GM23338 (cell line): Measurements from ENCODE around the gene OR4E1. TPM values are rescaled to one million over a fixed set of nuclear protein-coding genes. Genes with fewer than 3 reads are reported as not detected.

Experiments used
- ATAC-seq: fragments of 200-7000 bp; cut with Tn5 transposase; 3 replicates; pipeline ENCODE4 v1.9.1; 2020
- DNase-seq: peaks from one replicate; pipeline ENCODE4 v3.0.0-alpha.2; 2015; ENCODE audit warnings: low spot score
- H2AFZ ChIP-seq: fragments of 200-600 bp; sonication (generic); 2 replicates; pipeline ENCODE4 v1.8.0; 2016; ENCODE audit warnings: antibody characterized with exemption, mild to moderate bottlenecking, moderate library complexity
- H3F3A ChIP-seq: fragments of 200-600 bp; sonication (generic); replicated peaks from 2 replicates; pipeline ENCODE4 v1.8.0; 2017; ENCODE audit warnings: antibody characterized with exemption, mixed run types, low read depth
- H3K27ac ChIP-seq: fragments of 200-600 bp; sonication (generic); 2 replicates; pipeline ENCODE4 v1.6.1; 2016; ENCODE audit warnings: low read depth
- H3K27me3 ChIP-seq: fragments of 200-600 bp; sonication (generic); 2 replicates; pipeline ENCODE4 v1.8.0; 2016; ENCODE audit warnings: mild to moderate bottlenecking, mixed run types, moderate library complexity; ENCODE audit not compliant: insufficient read depth
- H3K36me3 ChIP-seq: fragments of 200-600 bp; sonication (generic); 2 replicates; pipeline ENCODE4 v1.8.0; 2016; ENCODE audit warnings: mild to moderate bottlenecking; ENCODE audit not compliant: insufficient read depth
- H3K4me1 ChIP-seq: fragments of 200-600 bp; sonication (generic); 2 replicates; pipeline ENCODE4 v1.8.0; 2016; ENCODE audit warnings: mild to moderate bottlenecking, moderate library complexity; ENCODE audit not compliant: insufficient read depth
- H3K4me2 ChIP-seq: fragments of 200-600 bp; sonication (generic); 2 replicates; pipeline ENCODE4 v1.7.1; 2017; ENCODE audit warnings: mixed run types
- H3K4me3 ChIP-seq: fragments of 200-600 bp; sonication (generic); 2 replicates; pipeline ENCODE4 v1.6.1; 2016; ENCODE audit warnings: mixed run types
- H3K79me2 ChIP-seq: fragments of 200-600 bp; sonication (generic); replicated peaks from 2 replicates; pipeline ENCODE4 v1.8.0; 2017; ENCODE audit warnings: mild to moderate bottlenecking; ENCODE audit not compliant: insufficient read depth
- H3K9me2 ChIP-seq: fragments of 200-600 bp; sonication (generic); 2 replicates; pipeline ENCODE4 v1.8.0; 2017; ENCODE audit not compliant: insufficient read depth
- H4K20me1 ChIP-seq: fragments of 200-600 bp; sonication (generic); replicated peaks from 2 replicates; pipeline ENCODE4 v1.8.0; 2017; ENCODE audit warnings: mild to moderate bottlenecking; ENCODE audit not compliant: insufficient read depth
- H3K27ac Mint-ChIP-seq: 2 replicates; pipeline ENCODE4 v1.8.0; 2020; ENCODE audit warnings: inconsistent platforms, mild to moderate bottlenecking, moderate library complexity, mixed read lengths
- H3K27me3 Mint-ChIP-seq: 3 replicates; pipeline ENCODE4 v1.8.0; 2022; ENCODE audit warnings: low read depth, mild to moderate bottlenecking, moderate library complexity, mixed read lengths, inconsistent platforms; ENCODE audit not compliant: insufficient read depth, poor library complexity
- H3K36me3 Mint-ChIP-seq: 3 replicates; pipeline ENCODE4 v1.8.0; 2021; ENCODE audit warnings: low read depth, mild to moderate bottlenecking, inconsistent platforms, moderate library complexity, mixed read lengths
- H3K4me1 Mint-ChIP-seq: 3 replicates; pipeline ENCODE4 v1.8.0; 2020; ENCODE audit warnings: mild to moderate bottlenecking, inconsistent platforms, mixed read lengths
- H3K4me3 Mint-ChIP-seq: 3 replicates; pipeline ENCODE4 v1.8.0; 2021; ENCODE audit warnings: moderate library complexity, mild to moderate bottlenecking, inconsistent platforms, mixed read lengths
- H3K9me3 Mint-ChIP-seq: 3 replicates; pipeline ENCODE4 v1.8.0; 2020; ENCODE audit warnings: moderate library complexity, mild to moderate bottlenecking, inconsistent platforms, mixed read lengths
- CREB1 ChIP-seq: fragments of 250-450 bp; sonication (Bioruptor Pico); IDR thresholded peaks from 2 replicates; pipeline ENCODE4 v1.5.0; 2020; ENCODE audit warnings: low read depth, mild to moderate bottlenecking, moderate library complexity
- CTCF ChIP-seq, 2 experiments: fragments of 200-600 bp in 1 of 2; sonication (generic) in 1 of 2; conservative IDR thresholded peaks; 2 replicates each; pipeline versions ENCODE4 v1.5.1 to v1.6.1; 2016 to 2017; ENCODE audit warnings: antibody characterized with exemption in 2 of 2, low read depth in 2 of 2, mild to moderate bottlenecking in 2 of 2, moderate library complexity in 1 of 2
- ETS1 ChIP-seq: IDR thresholded peaks from 2 replicates; pipeline ENCODE4 v1.6.1; 2016; ENCODE audit warnings: antibody characterized with exemption
- EZH2phosphoT487 ChIP-seq: fragments of 200-600 bp; sonication (generic); IDR thresholded peaks from one replicate; pipeline ENCODE4 v1.8.1; 2018; ENCODE audit warnings: antibody characterized with exemption; ENCODE audit not compliant: unreplicated experiment
- JUNB ChIP-seq: IDR thresholded peaks from one replicate; pipeline ENCODE4 v1.6.1; 2016; ENCODE audit warnings: antibody characterized with exemption; ENCODE audit not compliant: unreplicated experiment
- NANOG ChIP-seq: IDR thresholded peaks from 2 replicates; pipeline ENCODE4 v1.6.1; 2016; ENCODE audit warnings: antibody characterized with exemption, borderline replicate concordance
- POLR2AphosphoS5 ChIP-seq: IDR thresholded peaks from 2 replicates; pipeline ENCODE4 v1.6.1; 2016; ENCODE audit warnings: antibody characterized with exemption, low read depth
- STAT1 ChIP-seq: IDR thresholded peaks from one replicate; pipeline ENCODE4 v1.6.1; 2016; ENCODE audit warnings: antibody characterized with exemption; ENCODE audit not compliant: unreplicated experiment
- ZNF331 ChIP-seq: fragments of 250-450 bp; sonication (Bioruptor Pico); IDR thresholded peaks from 2 replicates; pipeline ENCODE4 v1.5.0; 2020; ENCODE audit warnings: low read depth, mild to moderate bottlenecking, moderate library complexity
- ZNF462 ChIP-seq: fragments of 250-450 bp; sonication (Bioruptor Pico); IDR thresholded peaks from 2 replicates; pipeline ENCODE4 v1.5.0; 2020; ENCODE audit warnings: mild to moderate bottlenecking, moderate library complexity
- polyA plus RNA-seq: library from polyadenylated mRNA; unstranded; fragments of >200 nt; fragmentation: Nextera tagmentation; extraction: Ambion mirVana; gene quantifications from 2 replicates; pipeline ENCODE4 v1.2.1, GENCODE V29; 2016
- total RNA-seq: library from RNA; depleted of rRNA; stranded (reverse); fragments of >200 nt; shearing (Covaris generic); gene quantifications from 2 replicates; pipeline ENCODE4 v1.2.3, GENCODE V29; 2014

OR4E1 gene
- total and polyA plus RNA-seq, 2 experiments from 2014 or later = not detected

- H2AFZ ChIP-seq = peak overlapping the region; percentile 91
- H3K79me2 ChIP-seq = no peaks in the 10 kb centered on the region
- no peaks in the 10 kb centered on the region for H3K9me3 Mint-ChIP-seq
- ATAC-seq = peak; percentile 55
- no peak overlapping the region for H3K4me3 Mint-ChIP-seq
- no peak overlapping the region for H3K27ac ChIP-seq
- H3K36me3 Mint-ChIP-seq = no peaks in the 10 kb centered on the region
- no peak overlapping the region for H3K4me3 ChIP-seq
- peaks cover 8% of the 10 kb centered on the region for H3K4me1 Mint-ChIP-seq
- H3K9me2 ChIP-seq = peaks cover 10% of the 10 kb centered on the region
- no peaks in the 10 kb centered on the region for H3K27me3 Mint-ChIP-seq
- no peaks in the 10 kb centered on the region for H3K36me3 ChIP-seq
- TF ChIP-seq NANOG (no peak), ETS1 (no peak), EZH2phosphoT487 (no peak), ZNF331 (no peak), CREB1 (CRISPR knock-in tag) (no peak), POLR2AphosphoS5 (no peak)
- peak overlapping the region; percentile 27; the same call in 1 of the 2 replicates for H3K27ac Mint-ChIP-seq
- H3K4me2 ChIP-seq = no peak overlapping the region
- DNase-seq = peak; percentile 30
- H3K27me3 ChIP-seq = no peaks in the 10 kb centered on the region
- H4K20me1 ChIP-seq = no peaks in the 10 kb centered on the region
- 0 out of 2 replicates have a peak, but pooled peaks cover 5% of the 10 kb centered on the region for H3K4me1 ChIP-seq
- no peaks in the 10 kb centered on the region for H3F3A ChIP-seq
These were observed 21.3 kb downstream of the OR4E1 start for GRCh38 chr14:21652209-21652808.

GRCh38 chr14:21647380-21647779 lies 26.2 kb downstream of the OR4E1 start:
- Histone ChIP-seq H3K79me2 (no peaks in the 10 kb centered on the region), H3K4me2 (no peak overlapping the region), H3K4me3 (no peak overlapping the region), H2AFZ (no peak overlapping the region; the same call in 1 of the 2 replicates), H3K36me3 (no peaks in the 10 kb centered on the region), H3K27ac (no peak overlapping the region), H4K20me1 (no peaks in the 10 kb centered on the region), H3K27me3 (no peaks in the 10 kb centered on the region), H3F3A (no peaks in the 10 kb centered on the region), H3K4me1 (peaks cover 14% of the 10 kb centered on the region), H3K9me2 (peaks cover 9% of the 10 kb centered on the region)
- Mint-ChIP-seq H3K27me3 (no peaks in the 10 kb centered on the region), H3K4me1 (peaks cover 19% of the 10 kb centered on the region), H3K9me3 (no peaks in the 10 kb centered on the region), H3K27ac (no peak overlapping the region), H3K36me3 (no peaks in the 10 kb centered on the region), H3K4me3 (no peak overlapping the region)
- no peak for TF ChIP-seq STAT1
- TF ChIP-seq CTCF (conservative IDR thresholded peaks at IDR 0.05; ENCODE audit: low read depth in 2 of 2) = no peak
- no peak for TF ChIP-seq EZH2phosphoT487
- TF ChIP-seq ZNF462 (CRISPR knock-in tag) = no peak
- no peak for TF ChIP-seq JUNB
- ATAC-seq = no peak
- DNase-seq = no peak
